DND-41 (cell line): ENCODE measurements around the gene BICC1.

Experiments
- CTCF ChIP-seq: IDR thresholded peaks from 2 replicates; pipeline ENCODE4 v1.5.1; 2012; ENCODE audit warnings: borderline replicate concordance, low read length, moderate library complexity, mild to moderate bottlenecking; ENCODE audit not compliant: poor library complexity, severe bottlenecking; ENCODE audit errors: extremely low read depth
- EZH2 ChIP-seq: IDR thresholded peaks from 3 replicates; pipeline ENCODE4 v1.6.1; 2012; ENCODE audit warnings: borderline replicate concordance, low read depth, mild to moderate bottlenecking, moderate library complexity, low read length, inconsistent platforms; ENCODE audit not compliant: severe bottlenecking

DNA sequence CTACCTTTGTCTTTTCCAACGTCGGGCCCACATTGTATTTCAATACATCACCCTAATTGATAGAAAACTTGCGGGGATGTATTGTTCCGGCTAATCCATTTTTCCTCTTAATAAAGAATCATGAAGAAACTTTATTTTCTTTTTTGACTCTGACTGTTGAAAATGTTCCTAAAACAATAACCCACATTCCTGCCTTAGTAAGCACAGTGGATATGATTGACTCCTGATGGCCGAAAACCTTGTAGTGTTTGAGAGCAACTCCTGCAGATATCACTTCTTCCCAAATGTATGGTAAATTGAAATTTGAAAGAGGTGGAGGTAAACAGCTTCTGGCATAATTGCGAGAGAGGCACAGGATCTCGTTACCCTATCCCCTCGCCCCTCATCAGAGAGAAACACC lies 65.7 kb downstream of the BICC1 start:
- TF ChIP-seq CTCF, result no peak
- TF ChIP-seq EZH2, result no peak
